SK-N-SH (cell line): ENCODE results near the gene NT5M. TPM values are rescaled to one million over a fixed set of nuclear protein-coding genes. Genes with fewer than 3 reads are reported as not detected.

Experiments used
- CTCF ChIA-PET: fragments of 300-600, 350-600 bp; formaldehyde crosslinking; extraction: SDS; loops from one replicate; lab custom pipeline; 2021; lab: Yijun Ruan, JAX
- POLR2A ChIA-PET: fragments of 350-600 bp; sonication (Branson Sonifier 250); formaldehyde crosslinking; extraction: SDS; loops from one replicate; lab custom pipeline; 2020; ENCODE audit warnings: antibody characterized with exemption, inconsistent platforms; lab: Yijun Ruan, JAX
- DNase-seq: peaks from one replicate; pipeline ENCODE4 v3.0.0; 2012
- H2AFZ ChIP-seq: fragments of 200-600 bp; sonication (generic); 2 replicates; pipeline ENCODE4 v1.8.1; 2016; ENCODE audit warnings: antibody characterized with exemption, mild to moderate bottlenecking, low read depth
- H3F3A ChIP-seq: fragments of 200-600 bp; sonication (generic); replicated peaks from 2 replicates; pipeline ENCODE3; 2016; ENCODE audit warnings: antibody characterized with exemption, mild to moderate bottlenecking; ENCODE audit not compliant: insufficient read depth
- H3K27ac ChIP-seq, 2 experiments: fragments of 200-500 bp in 1 of 2; fragments of 200-600 bp in 1 of 2; sonication (Bioruptor generic) in 1 of 2; sonication (generic), shearing (Covaris generic) in 1 of 2; 2 replicates each; pipeline versions ENCODE4 v1.5.1 to v1.6.1; 2014 to 2016; ENCODE audit warnings: low read depth in 2 of 2, inconsistent platforms in 1 of 2, low read length in 1 of 2, mild to moderate bottlenecking in 1 of 2, mixed read lengths in 1 of 2
- H3K27me3 ChIP-seq: fragments of 200-600 bp; sonication (generic), shearing (Covaris generic); 2 replicates; pipeline ENCODE4 v1.6.1; 2016; ENCODE audit warnings: mixed run types; ENCODE audit not compliant: insufficient read depth
- H3K36me3 ChIP-seq, 2 experiments: fragments of 200-500 bp in 1 of 2; fragments of 200-600 bp in 1 of 2; sonication (Bioruptor generic) in 1 of 2; sonication (generic) in 1 of 2; replicated peaks in 1 of 2; 2 replicates each; pipeline versions ENCODE3 to v1.5.1; 2014 to 2016; ENCODE audit warnings: low read length in 1 of 2, mild to moderate bottlenecking in 1 of 2; ENCODE audit not compliant: insufficient read depth in 2 of 2, control insufficient read depth in 1 of 2
- H3K4me1 ChIP-seq, 2 experiments: fragments of 200-500 bp in 1 of 2; fragments of 200-600 bp in 1 of 2; sonication (Bioruptor generic) in 1 of 2; sonication (generic), shearing (Covaris generic) in 1 of 2; 2 replicates each; pipeline versions ENCODE4 v1.5.1 to v1.6.1; 2014 to 2016; ENCODE audit warnings: low read depth in 1 of 2, low read length in 1 of 2, mixed run types in 1 of 2; ENCODE audit not compliant: insufficient read depth in 2 of 2, control insufficient read depth in 1 of 2
- H3K4me2 ChIP-seq: fragments of 200-600 bp; sonication (generic), shearing (Covaris generic); 2 replicates; pipeline ENCODE4 v1.6.1; 2017; ENCODE audit warnings: mixed run types
- H3K4me3 ChIP-seq, 2 experiments: fragments of 200-500 bp in 1 of 2; fragments of 200-600 bp in 1 of 2; sonication (Bioruptor generic) in 1 of 2; sonication (generic), shearing (Covaris generic) in 1 of 2; 2 replicates each; pipeline versions ENCODE4 v1.5.1 to v1.8.1; 2014 to 2016; ENCODE audit warnings: low read depth in 2 of 2, inconsistent platforms in 1 of 2, low read length in 1 of 2, mild to moderate bottlenecking in 1 of 2, mixed read lengths in 1 of 2, moderate library complexity in 1 of 2
- H3K79me2 ChIP-seq: fragments of 200-600 bp; sonication (generic); 2 replicates; pipeline ENCODE4 v1.8.1; 2017; ENCODE audit warnings: mild to moderate bottlenecking; ENCODE audit not compliant: insufficient read depth
- H3K9ac ChIP-seq: fragments of 200-600 bp; sonication (generic); 2 replicates; pipeline ENCODE4 v1.6.1; 2017; ENCODE audit warnings: mixed run types
- H3K9me2 ChIP-seq: fragments of 200-600 bp; sonication (generic); 2 replicates; pipeline ENCODE4 v1.6.1; 2017; ENCODE audit warnings: mixed run types
- H3K9me3 ChIP-seq: fragments of 200-600 bp; sonication (generic); 2 replicates; pipeline ENCODE4 v1.6.1; 2017; ENCODE audit warnings: mixed run types, mild to moderate bottlenecking, moderate library complexity
- H4K20me1 ChIP-seq: fragments of 200-600 bp; sonication (generic); 2 replicates; pipeline ENCODE4 v1.6.1; 2017; ENCODE audit warnings: mild to moderate bottlenecking, mixed run types; ENCODE audit not compliant: insufficient read depth
- CTCF ChIP-seq: fragments of 200-600 bp; sonication (generic); IDR thresholded peaks from 2 replicates; pipeline ENCODE4 v1.6.1; 2017; ENCODE audit warnings: antibody characterized with exemption, mild to moderate bottlenecking, moderate library complexity
- ELF1 ChIP-seq: IDR thresholded peaks from 2 replicates; pipeline ENCODE4 v1.4.0; 2012
- EP300 ChIP-seq, 2 experiments: IDR thresholded peaks; 2 replicates each; pipeline versions ENCODE4 v1.4.0 to v1.6.1; 2012; ENCODE audit warnings: borderline replicate concordance in 1 of 2, low read depth in 1 of 2, low read length in 1 of 2
- FOSL2 ChIP-seq: IDR thresholded peaks from 2 replicates; pipeline ENCODE4 v1.4.0; 2012; ENCODE audit warnings: low read depth, mild to moderate bottlenecking, moderate library complexity, borderline replicate concordance
- IRF3 ChIP-seq: fragments of 150-350 bp; IDR thresholded peaks from 2 replicates; pipeline ENCODE4 v1.6.1; 2016; ENCODE audit warnings: mild to moderate bottlenecking, low read depth, low read length
- MEF2A ChIP-seq: IDR thresholded peaks from 2 replicates; pipeline ENCODE4 v1.4.0; 2012; ENCODE audit warnings: low read depth, borderline replicate concordance
- MXI1 ChIP-seq: IDR thresholded peaks from 2 replicates; pipeline ENCODE4 v1.6.1; 2012; ENCODE audit warnings: mild to moderate bottlenecking, low read depth, low read length, improper control_type of control experiment
- POLR2AphosphoS5 ChIP-seq: IDR thresholded peaks from 2 replicates; pipeline ENCODE4 v1.6.1; 2012; ENCODE audit warnings: low read depth, low read length
- RCOR1 ChIP-seq: fragments of 150-350 bp; IDR thresholded peaks from 2 replicates; pipeline ENCODE4 v1.6.1; 2017; ENCODE audit warnings: antibody characterized with exemption, low read length
- RFX5 ChIP-seq: IDR thresholded peaks from 2 replicates; pipeline ENCODE4 v1.6.1; 2012; ENCODE audit warnings: mild to moderate bottlenecking, improper control_type of control experiment, low read length
- SIN3A ChIP-seq: IDR thresholded peaks from 2 replicates; pipeline ENCODE4 v1.6.1; 2012; ENCODE audit warnings: low read depth, mild to moderate bottlenecking, low read length, moderate library complexity, borderline replicate concordance
- YY1 ChIP-seq: IDR thresholded peaks from 2 replicates; pipeline ENCODE4 v1.4.0; 2012; ENCODE audit warnings: low read depth, mild to moderate bottlenecking
- WGBS: methylation state at CpG from one replicate; pipeline ENCODE4 v1.1.6; 2017; ENCODE audit warnings: low lambda C conversion rate; 5-methylcytosine and 5-hydroxymethylcytosine counted together
- polyA plus RNA-seq, 3 experiments: library from polyadenylated mRNA; depleted of rRNA; stranded (reverse); fragments of >200 nt; gene quantifications; 2 replicates each; pipeline ENCODE4 v1.2.3, GENCODE V29; 2012
- TF ChIP-seq, protein P1 (sequence below): IDR thresholded peaks from 2 replicates; pipeline ENCODE4 v1.4.0; 2012; ENCODE audit warnings: low read depth, borderline replicate concordance

NT5M gene
- polyA plus RNA-seq, 1 of the 3 experiments (the other 2 are of a cell fraction) = 3.9 TPM

- Histone ChIP-seq H3F3A (no peaks in the 10 kb centered on the region), H3K4me1 (peaks cover 0 to 18% of the 10 kb centered on the region in 2 experiments; a peak in 1 of 4 replicates), H3K9me2 (no peaks in the 10 kb centered on the region), H3K4me3 (no peak overlapping the region), H3K9me3 (no peaks in the 10 kb centered on the region), H3K27me3 (peaks cover 11% of the 10 kb centered on the region; the same call in 1 of the 2 replicates), H4K20me1 (no peaks in the 10 kb centered on the region), H2AFZ (no peak overlapping the region), H3K36me3 (no peaks in the 10 kb centered on the region), H3K79me2 (no peaks in the 10 kb centered on the region), H3K4me2 (no peak overlapping the region), H3K27ac (no peak overlapping the region), H3K9ac (no peak overlapping the region)
- WGBS = 60% methylated on average over 11 of the region's 12 CpGs
- no peak for DNase-seq
- ChIA-PET CTCF (interaction anchor here (1.0 to 1.5 kb wide), 2 partner anchors 23 to 234 kb away, joined by 3 read pairs; no protein-coding TSS in a partner anchor), POLR2A (no interaction called here)
- TF ChIP-seq FOSL2 = no peak
- TF ChIP-seq RFX5 = no peak
- no peak for TF ChIP-seq YY1
- TF ChIP-seq IRF3 = no peak
- TF ChIP-seq MXI1 = no peak
- no peak for TF ChIP-seq CTCF
- no peak for TF ChIP-seq EP300 (IDR thresholded peaks at IDR 0.05; ENCODE audit: borderline replicate concordance in 1 of 2, low read depth in 1 of 2, low read length in 1 of 2)
Measured at GRCh38 chr17:17379197-17379991, 76.2 kb downstream of the NT5M start.

DNA sequence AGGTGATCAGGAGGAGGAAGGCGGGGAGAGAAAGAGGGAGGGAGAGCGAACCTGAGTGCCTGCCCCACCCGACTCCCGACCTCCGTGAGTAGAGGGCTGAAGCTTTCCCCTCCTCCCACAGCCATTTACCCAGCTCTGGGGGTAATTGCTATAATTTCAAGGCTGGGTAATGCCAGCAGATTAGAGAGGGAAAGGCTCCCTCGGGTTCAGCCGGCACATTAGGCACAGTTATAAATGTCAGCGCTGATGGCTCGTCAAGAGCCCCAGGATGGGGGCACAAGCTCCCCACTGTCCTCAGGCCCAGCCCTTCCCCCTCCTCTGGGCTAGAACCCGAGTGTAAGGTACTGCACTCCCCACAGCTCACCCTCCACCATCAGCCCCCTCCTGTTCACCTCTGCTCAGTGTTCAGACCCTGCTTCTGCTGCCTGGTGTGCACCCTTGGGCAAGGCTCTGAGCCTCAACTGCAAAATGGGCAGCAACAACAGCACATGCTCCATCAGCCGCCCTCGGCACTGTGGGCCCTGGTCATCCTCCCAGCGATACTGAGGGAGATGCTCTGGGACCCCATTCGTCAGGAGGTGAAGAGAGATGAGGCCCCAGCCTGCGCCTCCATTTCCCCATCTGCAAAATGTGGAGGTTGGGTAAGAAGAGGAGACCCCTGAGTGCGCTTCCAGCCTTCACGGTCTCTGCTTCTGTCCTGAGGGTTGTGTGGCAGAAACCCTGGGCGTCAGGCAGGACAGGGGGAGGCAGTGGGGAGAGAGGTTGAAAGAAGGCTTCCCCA lies 77.2 kb downstream of the NT5M start:
- no peak overlapping the region for H3K9ac ChIP-seq
- ChIA-PET CTCF (interaction anchor here (1.0 to 1.5 kb wide), 2 partner anchors 24 to 234 kb away, joined by 3 read pairs; no protein-coding TSS in a partner anchor), POLR2A (no interaction called here)
- no peak overlapping the region for H3K4me2 ChIP-seq
- no peak for TF ChIP-seq MXI1
- TF ChIP-seq RFX5 = no peak
- no peak for TF ChIP-seq CTCF
- TF ChIP-seq MEF2A = no peak
- TF ChIP-seq RCOR1 = no peak
- no peak for TF ChIP-seq IRF3
- no peak for TF ChIP-seq SIN3A
- TF ChIP-seq POLR2AphosphoS5 = no peak
- TF ChIP-seq, protein P1, sequence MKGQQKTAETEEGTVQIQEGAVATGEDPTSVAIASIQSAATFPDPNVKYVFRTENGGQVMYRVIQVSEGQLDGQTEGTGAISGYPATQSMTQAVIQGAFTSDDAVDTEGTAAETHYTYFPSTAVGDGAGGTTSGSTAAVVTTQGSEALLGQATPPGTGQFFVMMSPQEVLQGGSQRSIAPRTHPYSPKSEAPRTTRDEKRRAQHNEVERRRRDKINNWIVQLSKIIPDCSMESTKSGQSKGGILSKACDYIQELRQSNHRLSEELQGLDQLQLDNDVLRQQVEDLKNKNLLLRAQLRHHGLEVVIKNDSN = no peak
- TF ChIP-seq ELF1 = no peak
- H3F3A ChIP-seq = no peaks in the 10 kb centered on the region
- no peaks in the 10 kb centered on the region for H3K36me3 ChIP-seq
- H3K4me1 ChIP-seq = peaks cover 0 to 24% of the 10 kb centered on the region in 2 experiments; a peak in 1 of 4 replicates
- H3K79me2 ChIP-seq = no peaks in the 10 kb centered on the region
- no peak overlapping the region for H3K4me3 ChIP-seq
- H3K27me3 ChIP-seq = peaks cover 11% of the 10 kb centered on the region; the same call in 1 of the 2 replicates
- H2AFZ ChIP-seq = no peak overlapping the region
- no peaks in the 10 kb centered on the region for H4K20me1 ChIP-seq
- no peaks in the 10 kb centered on the region for H3K9me3 ChIP-seq
- WGBS = 63% methylated on average over 17 of the region's 18 CpGs
- H3K9me2 ChIP-seq = no peaks in the 10 kb centered on the region
- H3K27ac ChIP-seq = no peak overlapping the region
- no peak for DNase-seq
